HCT116 (cell line): Measurements from ENCODE around the gene RNF31. TPM values are rescaled to one million over a fixed set of nuclear protein-coding genes. Genes with fewer than 3 reads are reported as not detected.

ENCODE experiments used
- ATAC-seq: fragments of 200-7000 bp; cut with Tn5 transposase; 2 replicates; pipeline ENCODE4 v1.9.1; 2020; ENCODE audit warnings: mild to moderate bottlenecking, moderate library complexity
- BruUV-seq: library from RNA; stranded (reverse); fragments of 400-500 nt; replicated peaks from 2 replicates; lab custom pipeline; 2021; lab: Mats Ljungman, UMichigan
- CTCF ChIA-PET: fragments of 300-600 bp; sonication (Branson Sonifier 250); formaldehyde crosslinking; loops from one replicate; lab custom pipeline; 2021; ENCODE audit warnings: antibody characterized with exemption; lab: Charles Lee
- POLR2A ChIA-PET: fragments of 300-600, 350-600 bp; sonication (Branson Sonifier 250); formaldehyde crosslinking; loops from one replicate; lab custom pipeline; 2021; ENCODE audit warnings: antibody characterized with exemption; lab: Charles Lee
- RAD21 ChIA-PET, 2 experiments: fragments of 300-600 bp; sonication (Branson Sonifier 250); formaldehyde crosslinking; loops; one replicate each; lab custom pipeline; 2023; ENCODE audit warnings: low total read pairs in 2 of 2; ENCODE audit not compliant: uncharacterized antibody in 2 of 2, unreplicated experiment in 2 of 2, low non-redundant PET in 1 of 2; lab: Charles Lee
- DNase-seq: peaks from one replicate; pipeline ENCODE4 v3.0.0-alpha.2; 2010; ENCODE audit warnings: low read depth, low spot score
- H2AFZ ChIP-seq: fragments of 200-600 bp; shearing (Covaris generic), sonication (generic); 2 replicates; pipeline ENCODE4 v1.6.1; 2017; ENCODE audit warnings: low read depth, mixed run types, mixed read lengths, antibody characterized with exemption, low read length; ENCODE audit not compliant: poor library complexity, severe bottlenecking
- H3K27ac ChIP-seq: 2 replicates; pipeline ENCODE4 v1.5.1; 2012; ENCODE audit warnings: low read depth, low read length
- H3K27me3 ChIP-seq: fragments of 200-600 bp; sonication (generic); 2 replicates; pipeline ENCODE4 v1.6.1; 2016; ENCODE audit warnings: mixed run types, low read length, mixed read lengths; ENCODE audit not compliant: insufficient read depth
- H3K36me3 ChIP-seq, 2 experiments: fragments of 200-500 bp in 1 of 2; fragments of 200-600 bp in 1 of 2; sonication (Bioruptor generic) in 1 of 2; sonication (generic) in 1 of 2; 2 replicates each; pipeline versions ENCODE4 v1.5.1 to v1.6.1; 2014 to 2016; ENCODE audit warnings: low read length in 2 of 2, inconsistent platforms in 1 of 2, mixed read lengths in 1 of 2, mixed run types in 1 of 2; ENCODE audit not compliant: insufficient read depth in 2 of 2, control insufficient read depth in 1 of 2
- H3K4me1 ChIP-seq, 2 experiments: fragments of 200-600 bp in 1 of 2; sonication (generic) in 1 of 2; 2 replicates each; pipeline versions ENCODE4 v1.5.1 to v1.6.1; 2012 to 2017; ENCODE audit warnings: low read length in 2 of 2, inconsistent platforms in 1 of 2, mild to moderate bottlenecking in 1 of 2, mixed read lengths in 1 of 2, mixed run types in 1 of 2, moderate library complexity in 1 of 2; ENCODE audit not compliant: insufficient read depth in 2 of 2, control insufficient read depth in 1 of 2
- H3K4me2 ChIP-seq: fragments of 200-600 bp; sonication (generic); 2 replicates; pipeline ENCODE4 v1.6.1; 2017; ENCODE audit warnings: mixed run types, low read length, mixed read lengths
- H3K4me3 ChIP-seq, 2 experiments: fragments of 200-600 bp in 1 of 2; sonication (generic) in 1 of 2; replicated peaks in 1 of 2; 2 replicates each; pipeline ENCODE4 v1.5.1; 2011 to 2016; ENCODE audit warnings: low read length in 2 of 2, control low read depth in 1 of 2, low read depth in 1 of 2, mild to moderate bottlenecking in 1 of 2, mixed read lengths in 1 of 2, mixed run types in 1 of 2
- H3K79me2 ChIP-seq: fragments of 200-600 bp; sonication (generic); 2 replicates; pipeline ENCODE4 v1.6.1; 2017; ENCODE audit warnings: mild to moderate bottlenecking, mixed run types, low read length, moderate library complexity, mixed read lengths; ENCODE audit not compliant: insufficient read depth
- H3K9ac ChIP-seq: fragments of 200-600 bp; sonication (generic); 2 replicates; pipeline ENCODE4 v1.6.1; 2016; ENCODE audit warnings: low read length, mixed read lengths
- H3K9me2 ChIP-seq: fragments of 200-600 bp; sonication (generic), shearing (Covaris generic); 2 replicates; pipeline ENCODE4 v1.6.1; 2017; ENCODE audit warnings: mixed run types, mild to moderate bottlenecking, moderate library complexity; ENCODE audit not compliant: insufficient read depth
- H3K9me3 ChIP-seq, 2 experiments: fragments of 200-500 bp in 1 of 2; fragments of 200-600 bp in 1 of 2; sonication (Bioruptor generic) in 1 of 2; sonication (generic) in 1 of 2; 2 replicates each; pipeline ENCODE4 v1.6.1; 2014 to 2017; ENCODE audit warnings: low read length in 2 of 2, mixed read lengths in 2 of 2, inconsistent platforms in 1 of 2, low read depth in 1 of 2, mild to moderate bottlenecking in 1 of 2, mixed run types in 1 of 2, moderate library complexity in 1 of 2; ENCODE audit not compliant: control insufficient read depth in 1 of 2, insufficient read depth in 1 of 2
- H4K20me1 ChIP-seq: fragments of 200-600 bp; sonication (generic), shearing (Covaris generic); 2 replicates; pipeline ENCODE4 v1.6.1; 2017; ENCODE audit warnings: mixed run types, mild to moderate bottlenecking, moderate library complexity; ENCODE audit not compliant: insufficient read depth
- ATF3 ChIP-seq: IDR thresholded peaks from 2 replicates; pipeline ENCODE4 v1.6.1; 2012
- CBX3 ChIP-seq: IDR thresholded peaks from 2 replicates; pipeline ENCODE4 v1.6.1; 2012; ENCODE audit warnings: low read depth
- CEBPB ChIP-seq: IDR thresholded peaks from 2 replicates; pipeline ENCODE4 v1.6.1; 2012; ENCODE audit warnings: low read depth
- CTCF ChIP-seq, 3 experiments: fragments of 200-600 bp in 1 of 3; sonication (generic) in 1 of 3; IDR thresholded peaks in 2 of 3; conservative IDR thresholded peaks in 1 of 3; 2 replicates each; pipeline ENCODE4 v1.5.1; 2012 to 2017; ENCODE audit warnings: low read depth in 2 of 3, low read length in 2 of 3, antibody characterized with exemption in 1 of 3, borderline replicate concordance in 1 of 3, control low read depth in 1 of 3, mild to moderate bottlenecking in 1 of 3, mixed read lengths in 1 of 3, mixed run types in 1 of 3, moderate library complexity in 1 of 3; ENCODE audit not compliant: insufficient read depth in 1 of 3
- ELF1 ChIP-seq: IDR thresholded peaks from 2 replicates; pipeline ENCODE4 v1.6.1; 2012; ENCODE audit warnings: low read depth, borderline replicate concordance
- EZH2phosphoT487 ChIP-seq: fragments of 200-600 bp; IDR thresholded peaks from 2 replicates; pipeline ENCODE4 v1.6.1; 2018; ENCODE audit warnings: antibody characterized with exemption, borderline replicate concordance
- FOSL1 ChIP-seq: IDR thresholded peaks from 2 replicates; pipeline ENCODE4 v1.6.1; 2012; ENCODE audit warnings: low read depth
- JUND ChIP-seq: IDR thresholded peaks from 2 replicates; pipeline ENCODE4 v1.6.1; 2012
- MAX ChIP-seq: IDR thresholded peaks from 2 replicates; pipeline ENCODE4 v1.6.1; 2012
- POLR2A ChIP-seq: IDR thresholded peaks from 2 replicates; pipeline ENCODE4 v1.7.0; 2011; ENCODE audit warnings: borderline replicate concordance; ENCODE audit not compliant: insufficient read depth, insufficient read length; ENCODE audit errors: extremely low read depth
- REST ChIP-seq: IDR thresholded peaks from 2 replicates; pipeline ENCODE4 v1.6.1; 2012; ENCODE audit warnings: low read depth
- SIN3A ChIP-seq: IDR thresholded peaks from 2 replicates; pipeline ENCODE4 v1.6.1; 2012; ENCODE audit warnings: low read depth
- SP1 ChIP-seq: IDR thresholded peaks from 2 replicates; pipeline ENCODE4 v1.6.1; 2012; ENCODE audit warnings: low read depth
- SRF ChIP-seq: IDR thresholded peaks from 2 replicates; pipeline ENCODE4 v1.6.1; 2012; ENCODE audit warnings: low read depth
- TCF7L2 ChIP-seq: IDR thresholded peaks from 2 replicates; pipeline ENCODE4 v1.7.0; 2011; ENCODE audit warnings: borderline replicate concordance, inconsistent platforms; ENCODE audit not compliant: insufficient read depth, insufficient read length; ENCODE audit errors: extremely low read depth
- YY1 ChIP-seq: IDR thresholded peaks from 2 replicates; pipeline ENCODE4 v1.6.1; 2011; ENCODE audit warnings: low read length, low read depth, moderate library complexity, mild to moderate bottlenecking; ENCODE audit not compliant: insufficient replicate concordance; ENCODE audit errors: extremely low read depth
- ZBTB33 ChIP-seq: IDR thresholded peaks from 2 replicates; pipeline ENCODE4 v1.6.1; 2011; ENCODE audit warnings: mild to moderate bottlenecking, low read length, moderate library complexity; ENCODE audit not compliant: insufficient replicate concordance; ENCODE audit errors: extremely low read depth
- ZFX ChIP-seq: fragments of 450-650 bp; IDR thresholded peaks from 2 replicates; pipeline ENCODE4 v1.6.1; 2017
- intact Hi-C: fragments of 100-400 bp; cut with micrococcal nuclease; formaldehyde crosslinking; loops from 2 replicates; pipeline ENCODE4 v1.10.0; 2022
- total RNA-seq: library from RNA; stranded (reverse); gene quantifications from one replicate; pipeline ENCODE4 v1.2.1, GENCODE V29; 2021; ENCODE audit not compliant: unreplicated experiment

The RNF31 gene
- total RNA-seq, 1 experiment from 2014 or later, result 78.0 TPM

- intact Hi-C loops, result no loop called here
- no peaks in the 10 kb centered on the region for H3K9me3 ChIP-seq
- H3K9ac ChIP-seq, result no peak overlapping the region
- BruUV-seq, result no TSS peak
- H2AFZ ChIP-seq, result no peak overlapping the region
- DNase-seq (no peak), ATAC-seq (no peak)
- H3K4me2 ChIP-seq, result no peak overlapping the region
- no peaks in the 10 kb centered on the region for H3K36me3 ChIP-seq
- ChIA-PET POLR2A (no interaction called here), RAD21 (no interaction called here), CTCF (interaction anchor here (0.8 kb wide), 1 partner anchor 12 kb away, joined by 3 read pairs; the partner anchor contains the start of gene IRF9)
- no peaks in the 10 kb centered on the region for H3K27me3 ChIP-seq
- H3K4me3 ChIP-seq, result no peak overlapping the region
- H3K79me2 ChIP-seq, result no peaks in the 10 kb centered on the region
- H4K20me1 ChIP-seq, result no peaks in the 10 kb centered on the region
- H3K4me1 ChIP-seq, result no peaks in the 10 kb centered on the region
- no peak for TF ChIP-seq SP1
- TF ChIP-seq YY1, result no peak
- no peak for TF ChIP-seq ATF3
- TF ChIP-seq ZFX, result no peak
- no peak for TF ChIP-seq FOSL1
- no peak for TF ChIP-seq JUND
- no peak for TF ChIP-seq SRF
- TF ChIP-seq TCF7L2, result no peak
- TF ChIP-seq ZBTB33, result no peak
- TF ChIP-seq REST, result no peak
- TF ChIP-seq MAX, result no peak
- no peak for TF ChIP-seq CBX3
- TF ChIP-seq EZH2phosphoT487, result no peak
- no peak for TF ChIP-seq CEBPB
- no peak for TF ChIP-seq POLR2A
- TF ChIP-seq CTCF (IDR thresholded peaks at IDR 0.05 in 2 of 3, conservative IDR thresholded peaks at IDR 0.05 in 1 of 3; ENCODE audit: borderline replicate concordance in 1 of 3, insufficient read depth in 1 of 3, low read depth in 2 of 3, low read length in 2 of 3), result no peak
- TF ChIP-seq SIN3A, result no peak
- TF ChIP-seq ELF1, result no peak
- H3K27ac ChIP-seq, result no peak overlapping the region
- H3K9me2 ChIP-seq, result no peaks in the 10 kb centered on the region
Measured at GRCh38 chr14:24172871-24173281, 25.6 kb downstream of the RNF31 start.
